Activated CD8-positive, alpha-beta memory T cell treated with anti-CD3 and anti-CD28 coated beads, Interleukin-2, amount 10 ng/mL, durations not matched to agents 7 days and 5 days (primary cell): ENCODE results near the gene KNTC1. TPM values are rescaled to one million over a fixed set of nuclear protein-coding genes. Genes with fewer than 3 reads are reported as not detected.
"Not testable (repeated sequence)": the region's sequence is repeated elsewhere in the genome, so short reads cannot be mapped to it uniquely, and the experiment has no call there.

ENCODE experiments used
- ATAC-seq: fragments of 150-1000 bp; cut with Tn5 transposase; one replicate; pipeline ENCODE4 v1.10.0; 2021; ENCODE audit warnings: moderate library complexity
- CTCF ChIA-PET: fragments of 350-600 bp; sonication (Branson Sonifier 250); formaldehyde crosslinking; loops from one replicate; lab custom pipeline; 2021; ENCODE audit warnings: antibody characterized with exemption; lab: Charles Lee
- DNase-seq: peaks from one replicate; pipeline ENCODE4 v3.0.0-alpha.2; 2020
- H3K27ac Mint-ChIP-seq: one replicate; pipeline ENCODE4 v1.8.0; 2021; ENCODE audit warnings: mild to moderate bottlenecking, mixed read lengths
- H3K27me3 Mint-ChIP-seq: one replicate; pipeline ENCODE4 v1.8.0; 2021; ENCODE audit warnings: mixed read lengths
- H3K36me3 Mint-ChIP-seq: one replicate; pipeline ENCODE4 v1.8.0; 2021; ENCODE audit warnings: mild to moderate bottlenecking, mixed read lengths
- H3K4me1 Mint-ChIP-seq: one replicate; pipeline ENCODE4 v1.8.0; 2021; ENCODE audit warnings: mixed read lengths
- H3K4me3 Mint-ChIP-seq: one replicate; pipeline ENCODE4 v1.8.0; 2021; ENCODE audit warnings: mild to moderate bottlenecking, moderate library complexity, mixed read lengths
- H3K9me3 Mint-ChIP-seq: one replicate; pipeline ENCODE4 v1.8.0; 2022; ENCODE audit warnings: low read depth, mixed read lengths
- total RNA-seq, 2 experiments: library from RNA; stranded (reverse); gene quantifications; one replicate each; pipeline ENCODE4 v1.2.3, GENCODE V29; 2021

Gene KNTC1
- total RNA-seq, 2 experiments from 2014 or later = 129 to 200 TPM

DNA sequence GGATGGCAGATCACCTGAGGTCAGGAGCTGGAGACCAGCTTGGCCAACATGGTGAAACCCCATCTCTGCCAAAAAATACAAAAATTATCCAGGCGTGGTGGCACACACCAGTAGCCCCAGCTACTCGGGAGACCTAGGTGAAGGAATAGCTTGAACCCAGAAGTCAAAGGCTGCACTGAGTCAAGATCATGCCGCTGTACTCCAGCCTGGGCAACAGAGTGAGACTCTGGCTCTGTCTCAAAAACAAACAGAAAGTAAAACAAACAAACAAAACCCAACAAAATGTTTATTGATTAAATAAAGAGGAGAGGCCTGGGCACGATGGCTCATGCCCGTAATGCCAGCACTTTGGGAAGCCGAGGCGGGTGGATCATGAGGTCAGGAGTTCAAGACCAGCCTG lies 31.8 kb upstream of the KNTC1 start:
- DNase-seq = no peak
- Mint-ChIP-seq H3K27me3 (no peaks in the 10 kb centered on the region), H3K4me3 (no peak overlapping the region), H3K27ac (peak overlapping the region; percentile 49), H3K36me3 (peaks cover 40% of the 10 kb centered on the region), H3K9me3 (no peaks in the 10 kb centered on the region), H3K4me1 (peaks cover 37% of the 10 kb centered on the region)
- CTCF ChIA-PET = interaction anchor here (1.1 kb wide), 1 partner anchor 96 kb away, joined by 3 read pairs; no protein-coding TSS in a partner anchor
- no peak for ATAC-seq

- no peaks in the 10 kb centered on the region for H3K27me3 Mint-ChIP-seq
- no peaks in the 10 kb centered on the region for H3K9me3 Mint-ChIP-seq
- H3K36me3 Mint-ChIP-seq = peaks cover 36% of the 10 kb centered on the region
- peaks cover 41% of the 10 kb centered on the region for H3K4me1 Mint-ChIP-seq
- H3K4me3 Mint-ChIP-seq = peak overlapping the region; percentile 97
- no peak for ATAC-seq
- DNase-seq = peak; percentile 78
- H3K27ac Mint-ChIP-seq = peak overlapping the region; percentile 99
- CTCF ChIA-PET = interaction anchor here (0.8 to 4.2 kb wide), 14 partner anchors 8 to 253 kb away, joined by 3 to 22 read pairs (median 6); partner anchors contain the start of genes CLIP1, DENR, KNTC1 and RSRC2
Observed at GRCh38 chr12:122499991-122500684, 26.9 kb upstream of the KNTC1 start.

- peak; percentile 99 for DNase-seq
- peak; percentile 94 for ATAC-seq
- CTCF ChIA-PET = interaction anchor here (0.7 to 4.2 kb wide), 13 partner anchors 10 to 252 kb away, joined by 3 to 22 read pairs (median 7); partner anchors contain the start of genes CLIP1, DENR, KNTC1 and RSRC2
- Mint-ChIP-seq H3K27me3 (no peaks in the 10 kb centered on the region), H3K27ac (peak within 1 kb of the TSS; percentile 99), H3K4me3 (peak within 1 kb of the TSS; percentile 97), H3K36me3 (peaks cover 36% of the 10 kb centered on the region), H3K9me3 (no peaks in the 10 kb centered on the region), H3K4me1 (peaks cover 36% of the 10 kb centered on the region)
Observed at GRCh38 chr12:122500685-122501488, 26.2 kb upstream of the KNTC1 start, which contains the start of gene ZCCHC8. Gene ZCCHC8 (minus strand): TSS chr12:122500932. CDS start chr12:122500840, 92 bp downstream.

DNA sequence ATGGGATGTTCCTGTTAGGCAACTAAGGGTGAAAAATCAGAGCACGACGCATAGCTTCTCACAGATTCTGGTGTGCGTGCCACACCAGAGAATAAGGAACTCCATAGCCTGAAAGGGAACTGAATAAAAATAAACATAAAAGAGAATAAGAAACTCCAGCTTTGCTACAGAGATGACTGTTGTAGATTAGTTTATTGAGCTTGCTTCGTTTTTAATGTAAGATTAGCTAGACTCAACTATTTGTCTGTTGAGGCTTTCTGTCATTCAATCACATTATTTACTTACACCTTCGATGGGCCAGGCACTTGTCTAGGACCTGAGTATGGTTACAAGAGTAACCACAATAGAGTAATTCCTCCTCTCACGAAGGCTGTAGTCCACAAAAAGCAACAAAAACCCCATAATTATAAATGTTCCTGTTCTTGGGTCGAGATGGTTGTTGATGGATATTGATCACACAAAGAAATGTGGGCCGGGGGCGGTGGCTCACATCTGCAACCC lies 25.5 kb upstream of the KNTC1 start:
- Mint-ChIP-seq H3K4me3 (peak overlapping the region; percentile 97), H3K4me1 (peaks cover 34% of the 10 kb centered on the region), H3K9me3 (no peaks in the 10 kb centered on the region), H3K36me3 (peaks cover 40% of the 10 kb centered on the region), H3K27ac (peak overlapping the region; percentile 99), H3K27me3 (no peaks in the 10 kb centered on the region)
- DNase-seq (no peak), ATAC-seq (no peak)
- CTCF ChIA-PET = interaction anchor here (0.7 to 4.2 kb wide), 11 partner anchors 9 to 166 kb away, joined by 3 to 22 read pairs (median 8); partner anchors contain the start of genes KNTC1 and RSRC2

- Mint-ChIP-seq H3K36me3 (peaks cover 46% of the 10 kb centered on the region), H3K27ac (peak overlapping the region; percentile 43), H3K9me3 (no peaks in the 10 kb centered on the region), H3K4me3 (no peak overlapping the region), H3K4me1 (peaks cover 25% of the 10 kb centered on the region), H3K27me3 (no peaks in the 10 kb centered on the region)
- CTCF ChIA-PET = interaction anchor here (1.0 kb wide), 2 partner anchors 24 to 104 kb away, joined by 3 read pairs; partner anchors contain the start of genes KNTC1 and RSRC2
- no peak for DNase-seq
- no peak for ATAC-seq
Observed at GRCh38 chr12:122503147-122503751, 23.8 kb upstream of the KNTC1 start.

- Mint-ChIP-seq H3K27ac (no peak overlapping the region), H3K27me3 (no peaks in the 10 kb centered on the region), H3K4me1 (peaks cover 19% of the 10 kb centered on the region), H3K4me3 (no peak overlapping the region), H3K9me3 (no peaks in the 10 kb centered on the region), H3K36me3 (peaks cover 50% of the 10 kb centered on the region)
- no peak for ATAC-seq
- no peak for DNase-seq
- CTCF ChIA-PET = interaction anchor here (1.0 kb wide), 2 partner anchors 23 to 105 kb away, joined by 3 read pairs; partner anchors contain the start of genes KNTC1 and RSRC2
Observed at GRCh38 chr12:122503783-122504590, 23.1 kb upstream of the KNTC1 start.

DNA sequence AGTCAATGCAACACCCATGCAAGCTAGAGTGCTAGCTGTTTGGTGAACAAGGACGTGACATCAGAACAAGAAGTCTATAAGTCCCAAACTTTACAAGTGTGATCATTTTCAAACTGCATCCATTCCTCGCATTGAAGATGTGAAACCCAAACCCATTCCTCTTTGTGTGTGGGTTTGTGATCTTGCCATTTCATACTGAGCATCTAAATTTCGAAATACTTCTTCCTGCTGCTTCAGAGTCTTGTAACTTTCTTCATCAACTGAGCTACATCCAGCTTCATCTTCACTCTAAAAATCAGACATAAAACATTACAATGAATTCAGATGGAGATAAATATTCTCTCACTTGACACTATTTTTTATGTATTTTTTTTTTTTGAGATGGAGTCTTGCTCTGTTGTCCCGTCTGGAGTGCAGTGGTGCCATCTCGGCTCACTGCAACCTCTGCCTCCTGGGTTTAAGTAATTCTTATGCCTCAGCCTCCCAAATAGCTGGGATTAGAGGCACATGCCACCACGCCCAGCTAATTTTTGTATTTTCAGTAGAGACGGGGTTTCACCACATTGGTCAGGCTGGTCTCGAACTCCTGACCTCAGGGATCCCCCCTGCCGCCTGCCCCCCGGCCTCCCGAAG lies 21.5 kb upstream of the KNTC1 start:
- Mint-ChIP-seq H3K4me1 (peaks cover 16% of the 10 kb centered on the region), H3K4me3 (no peak overlapping the region), H3K9me3 (no peaks in the 10 kb centered on the region), H3K27me3 (no peaks in the 10 kb centered on the region), H3K36me3 (peaks cover 56% of the 10 kb centered on the region), H3K27ac (no peak overlapping the region)
- CTCF ChIA-PET = interaction anchor here (0.6 to 1.3 kb wide), 3 partner anchors 9 to 1113 kb away, joined by 3 to 4 read pairs (median 3); no protein-coding TSS in a partner anchor
- ATAC-seq (no peak), DNase-seq (no peak)

DNA sequence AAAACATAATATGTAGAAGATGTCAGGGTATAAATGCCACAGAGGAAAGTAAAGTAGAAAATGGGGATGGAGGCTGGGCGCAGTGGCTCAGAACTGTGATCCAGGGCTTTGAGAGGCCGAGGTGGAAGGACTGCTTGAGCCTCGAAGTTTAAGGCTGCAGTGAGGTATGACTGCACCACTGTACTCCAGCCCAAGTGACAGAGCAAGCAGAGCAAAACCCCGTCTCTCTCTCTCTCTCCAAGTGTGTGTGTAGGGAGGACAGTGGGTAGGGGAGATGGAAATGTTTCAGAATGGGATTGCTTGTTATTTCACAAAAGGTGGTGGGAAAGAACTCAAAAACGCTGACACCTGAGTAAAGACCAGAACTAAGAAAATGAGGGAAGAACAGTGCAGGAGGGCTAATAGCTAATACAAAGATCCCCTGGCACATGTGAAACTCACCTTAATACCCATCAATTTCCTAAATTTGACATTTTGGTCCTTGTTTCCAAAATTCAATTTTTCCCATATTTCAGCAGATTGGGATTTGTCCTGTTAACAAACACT lies 20.6 kb upstream of the KNTC1 start:
- H3K9me3 Mint-ChIP-seq = no peaks in the 10 kb centered on the region
- no peak overlapping the region for H3K27ac Mint-ChIP-seq
- H3K4me3 Mint-ChIP-seq = no peak overlapping the region
- no peak for ATAC-seq
- CTCF ChIA-PET = no interaction called here
- H3K27me3 Mint-ChIP-seq = no peaks in the 10 kb centered on the region
- H3K36me3 Mint-ChIP-seq = peaks cover 63% of the 10 kb centered on the region
- DNase-seq = no peak
- H3K4me1 Mint-ChIP-seq = peaks cover 12% of the 10 kb centered on the region

GRCh38 chr12:122508163-122508562 lies 18.9 kb upstream of the KNTC1 start:
- ATAC-seq = no peak
- no peaks in the 10 kb centered on the region for H3K27me3 Mint-ChIP-seq

DNA sequence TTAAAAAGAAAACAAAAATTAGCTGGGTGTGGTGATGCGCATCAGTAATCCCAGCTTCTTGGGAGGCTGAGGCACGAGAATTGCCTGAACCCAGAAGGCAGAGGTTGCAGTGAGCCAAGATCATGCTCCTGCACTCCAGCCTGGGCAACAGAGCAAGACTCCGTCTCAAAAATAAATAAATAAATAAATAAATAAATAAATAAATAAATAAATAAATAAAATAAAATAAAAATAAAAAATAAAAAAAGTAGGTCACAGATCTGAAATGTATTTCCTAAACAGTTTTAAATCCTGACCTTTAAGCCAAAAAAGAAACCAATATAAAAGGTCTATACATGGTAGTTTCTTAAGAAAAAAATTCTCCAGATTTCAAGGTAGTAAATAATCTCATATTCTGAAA lies 14.0 kb upstream of the KNTC1 start:
- ATAC-seq, H3K9me3 Mint-ChIP-seq, H3K27me3 Mint-ChIP-seq, H3K27ac Mint-ChIP-seq, DNase-seq, H3K4me3 Mint-ChIP-seq: not testable (repeated sequence)
- Mint-ChIP-seq H3K4me1 (peaks cover 28% of the 10 kb centered on the region), H3K36me3 (peaks cover 81% of the 10 kb centered on the region)
- CTCF ChIA-PET = interaction anchor here (1.4 kb wide), 1 partner anchor 17 kb away, joined by 3 read pairs; no protein-coding TSS in a partner anchor

More at GRCh38 chr12:122508163-122508562, 18.9 kb upstream of the KNTC1 start:
- H3K4me1 Mint-ChIP-seq = peaks cover 6% of the 10 kb centered on the region
- CTCF ChIA-PET = interaction anchor here (0.8 kb wide), 1 partner anchor 8 kb away, joined by 3 read pairs; no protein-coding TSS in a partner anchor
- H3K9me3 Mint-ChIP-seq = no peaks in the 10 kb centered on the region
- peaks cover 70% of the 10 kb centered on the region for H3K36me3 Mint-ChIP-seq
- H3K4me3 Mint-ChIP-seq = no peak overlapping the region
- no peak for DNase-seq
- H3K27ac Mint-ChIP-seq = no peak overlapping the region

DNA sequence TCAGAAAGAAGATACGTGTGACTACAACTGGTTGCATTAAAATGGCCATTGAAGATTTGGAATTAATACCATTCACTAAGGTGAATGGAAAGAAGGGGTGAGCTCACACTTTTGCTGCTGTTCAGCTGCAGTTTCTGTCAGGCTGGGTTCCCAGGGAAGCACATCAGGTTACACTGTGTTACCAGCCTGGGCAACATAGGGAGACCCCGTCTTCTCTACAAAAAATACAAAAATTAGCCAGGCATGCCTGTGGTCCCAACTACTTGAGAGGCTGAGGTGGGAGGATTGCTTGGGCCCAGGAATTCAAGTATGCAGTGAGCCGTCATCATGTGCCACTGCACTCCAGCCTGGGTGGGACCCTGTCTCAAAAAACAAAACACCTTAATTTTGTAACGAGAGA lies 13.4 kb upstream of the KNTC1 start:
- Mint-ChIP-seq H3K27me3 (no peaks in the 10 kb centered on the region), H3K4me1 (peaks cover 33% of the 10 kb centered on the region), H3K36me3 (peaks cover 81% of the 10 kb centered on the region), H3K4me3 (no peak overlapping the region), H3K9me3 (no peaks in the 10 kb centered on the region), H3K27ac (no peak overlapping the region)
- no peak for ATAC-seq
- CTCF ChIA-PET = interaction anchor here (0.9 kb wide), 1 partner anchor 117 kb away, joined by 4 read pairs; no protein-coding TSS in a partner anchor
- DNase-seq = no peak
